ENCODE measurements around the gene TBCK.

The TBCK gene

DNA sequence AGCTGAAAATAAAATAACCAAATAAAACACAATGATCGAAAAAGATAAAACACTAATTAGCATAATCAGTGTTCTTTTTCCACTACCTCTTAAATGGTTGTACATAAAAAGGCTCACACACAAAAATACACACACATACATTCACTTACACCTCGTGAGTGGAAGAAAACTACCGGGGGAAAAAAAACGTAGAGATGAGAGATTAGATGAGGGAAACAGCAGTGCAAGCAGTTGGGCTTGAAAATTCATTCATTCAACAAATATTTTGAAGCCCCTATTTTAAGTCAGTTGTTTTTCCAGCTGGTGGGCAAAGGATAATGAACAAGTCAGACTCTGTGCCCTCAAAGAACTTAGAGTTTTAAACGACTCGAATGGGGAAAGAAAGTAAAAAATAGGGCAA, 1.0 kb downstream of the TBCK start:
- H3K4me3 ChIP-seq (ENCODE audit: low read depth, low read length) = peak overlapping the region; percentile 100
- TF ChIP-seq, protein P1, sequence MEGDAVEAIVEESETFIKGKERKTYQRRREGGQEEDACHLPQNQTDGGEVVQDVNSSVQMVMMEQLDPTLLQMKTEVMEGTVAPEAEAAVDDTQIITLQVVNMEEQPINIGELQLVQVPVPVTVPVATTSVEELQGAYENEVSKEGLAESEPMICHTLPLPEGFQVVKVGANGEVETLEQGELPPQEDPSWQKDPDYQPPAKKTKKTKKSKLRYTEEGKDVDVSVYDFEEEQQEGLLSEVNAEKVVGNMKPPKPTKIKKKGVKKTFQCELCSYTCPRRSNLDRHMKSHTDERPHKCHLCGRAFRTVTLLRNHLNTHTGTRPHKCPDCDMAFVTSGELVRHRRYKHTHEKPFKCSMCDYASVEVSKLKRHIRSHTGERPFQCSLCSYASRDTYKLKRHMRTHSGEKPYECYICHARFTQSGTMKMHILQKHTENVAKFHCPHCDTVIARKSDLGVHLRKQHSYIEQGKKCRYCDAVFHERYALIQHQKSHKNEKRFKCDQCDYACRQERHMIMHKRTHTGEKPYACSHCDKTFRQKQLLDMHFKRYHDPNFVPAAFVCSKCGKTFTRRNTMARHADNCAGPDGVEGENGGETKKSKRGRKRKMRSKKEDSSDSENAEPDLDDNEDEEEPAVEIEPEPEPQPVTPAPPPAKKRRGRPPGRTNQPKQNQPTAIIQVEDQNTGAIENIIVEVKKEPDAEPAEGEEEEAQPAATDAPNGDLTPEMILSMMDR (IDR thresholded peaks at IDR 0.05; ENCODE audit: insufficient read depth, low read depth, low read length, missing control alignments) = no peak
- DNase-seq (ENCODE audit: low read depth) = no peak

DNA sequence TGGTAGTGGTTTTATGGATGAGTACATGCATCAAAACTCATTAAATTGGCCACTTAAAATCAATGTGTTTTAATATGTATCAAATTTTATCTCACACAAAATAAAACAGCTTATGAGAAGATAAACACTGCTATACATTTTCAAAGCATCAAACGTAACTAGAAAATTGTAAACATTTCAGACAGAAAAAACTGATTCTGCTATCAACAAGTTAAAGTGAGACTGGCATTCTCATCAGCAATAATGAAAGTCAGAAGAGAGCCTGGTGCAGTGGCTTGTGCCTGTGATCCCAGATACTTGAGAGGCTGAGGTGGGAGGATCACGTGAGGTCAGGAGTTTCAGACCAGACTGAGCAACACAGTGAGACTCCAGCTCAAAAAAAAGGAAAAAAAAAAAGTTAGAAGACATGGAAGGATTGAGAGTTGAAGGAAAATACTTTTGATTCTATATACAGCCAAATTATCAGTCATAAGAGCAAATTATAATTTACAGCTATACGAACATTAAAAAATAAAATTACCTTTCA, 2.9 kb downstream of the TBCK start:
- no peak for DNase-seq (ENCODE audit: low read depth)

DNA sequence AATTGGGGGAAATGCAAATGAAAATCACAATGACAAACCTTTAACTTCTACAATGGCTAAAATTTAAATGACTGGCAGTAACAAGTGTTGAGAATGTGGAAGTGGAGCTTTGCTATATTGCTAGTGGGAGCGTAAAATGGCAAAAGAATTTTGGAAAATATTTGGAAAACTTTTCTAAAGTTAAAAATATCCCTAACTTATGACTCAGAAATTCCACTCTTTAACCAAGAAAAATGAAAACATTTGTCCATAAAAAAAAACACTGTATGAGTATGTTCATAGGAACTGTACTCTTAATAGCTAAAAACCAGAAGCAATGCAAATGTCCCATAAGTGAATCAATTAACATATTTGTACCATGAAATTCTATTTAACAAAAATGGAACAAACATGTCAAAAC, 3.6 kb downstream of the TBCK start:
- DNase-seq (ENCODE audit: low read depth) = no peak
- no peak overlapping the region for H3K4me3 ChIP-seq (ENCODE audit: low read depth, low read length)
- TF ChIP-seq, protein P1 (IDR thresholded peaks at IDR 0.05; ENCODE audit: insufficient read depth, low read depth, low read length, missing control alignments) = no peak

More for the DNA sequence above, 2.9 kb downstream of the TBCK start:
- H3K4me3 ChIP-seq (ENCODE audit: low read depth, low read length) = no peak overlapping the region
- TF ChIP-seq, protein P1 (IDR thresholded peaks at IDR 0.05; ENCODE audit: insufficient read depth, low read depth, low read length, missing control alignments) = no peak

DNA sequence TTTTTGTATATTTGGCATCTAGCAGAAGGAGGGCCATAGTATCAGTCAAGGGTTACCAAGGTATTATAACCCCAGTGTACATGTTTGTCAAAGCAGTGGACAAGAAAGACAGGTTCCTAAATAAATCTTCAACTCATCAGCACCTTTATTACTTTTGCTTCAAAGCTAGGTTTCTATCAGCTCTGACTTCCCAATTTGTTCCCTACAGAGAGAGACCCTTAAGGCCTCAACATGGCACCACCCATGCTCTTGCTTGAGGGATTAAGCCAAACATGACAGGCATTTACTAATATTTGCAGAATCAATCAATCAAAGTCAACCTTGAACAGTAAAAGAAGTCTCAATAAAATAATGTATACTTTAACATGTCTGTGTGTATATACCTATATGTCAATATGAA, 9.4 kb downstream of the TBCK start:
- TF ChIP-seq, protein P1 (IDR thresholded peaks at IDR 0.05; ENCODE audit: insufficient read depth, low read depth, low read length, missing control alignments) = no peak
- no peak for DNase-seq (ENCODE audit: low read depth)
- H3K4me3 ChIP-seq (ENCODE audit: low read depth, low read length) = no peak overlapping the region

DNA sequence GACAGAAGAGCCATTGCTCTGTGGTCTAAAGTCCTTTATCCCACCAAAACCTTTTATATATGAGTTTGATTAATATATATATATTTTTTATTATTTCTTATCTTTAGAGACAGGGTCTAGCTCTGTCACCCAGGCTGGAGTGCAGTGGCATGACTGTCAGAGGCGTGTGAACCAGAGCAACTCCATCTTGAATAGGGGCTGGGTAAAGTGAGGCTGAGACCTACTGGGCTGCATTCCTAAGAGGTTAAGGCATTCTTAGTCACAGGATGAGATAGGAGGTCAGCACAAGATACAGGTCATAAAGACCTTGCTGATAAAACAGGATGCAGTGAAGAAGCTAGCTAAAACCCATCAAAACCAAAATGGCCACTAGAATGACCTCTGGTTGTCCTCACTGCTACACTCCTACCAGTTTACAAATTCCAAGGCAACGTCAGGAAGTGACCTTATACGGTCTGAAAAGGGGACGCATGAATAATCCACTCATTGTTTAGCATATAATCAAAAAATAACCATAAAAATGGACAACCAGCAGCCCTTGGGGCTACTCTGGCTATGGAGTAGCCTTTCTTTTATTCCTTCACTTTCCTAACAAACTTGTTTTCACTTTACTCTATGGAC, 10.5 kb downstream of the TBCK start:
- TF ChIP-seq, protein P1 (IDR thresholded peaks at IDR 0.05; ENCODE audit: insufficient read depth, low read depth, low read length, missing control alignments) = no peak
- DNase-seq (ENCODE audit: low read depth) = no peak
- H3K4me3 ChIP-seq (ENCODE audit: low read depth, low read length) = no peak overlapping the region

DNA sequence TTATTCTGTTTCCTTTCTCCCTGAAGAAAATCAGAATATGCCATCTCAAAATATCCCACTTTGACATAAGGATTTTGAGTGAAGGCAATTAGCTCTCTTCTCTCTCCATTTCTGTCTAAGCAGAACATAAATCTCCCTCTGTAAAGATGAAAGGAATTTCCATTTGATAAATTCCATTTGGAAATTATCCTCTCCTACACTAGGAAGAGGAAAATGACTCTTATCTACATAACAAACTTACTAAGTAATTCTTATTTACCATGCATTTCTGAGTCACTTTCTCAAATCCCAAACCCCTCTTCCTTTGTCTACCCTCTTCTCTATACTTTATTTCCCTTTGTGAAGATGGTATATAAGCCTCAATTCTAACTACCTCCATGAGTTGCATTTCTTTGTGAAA, 11.4 kb downstream of the TBCK start:
- no peak overlapping the region for H3K4me3 ChIP-seq (ENCODE audit: low read depth, low read length)
- no peak for DNase-seq (ENCODE audit: low read depth)
- TF ChIP-seq, protein P1 (IDR thresholded peaks at IDR 0.05; ENCODE audit: insufficient read depth, low read depth, low read length, missing control alignments) = no peak

All from GM12865 (cell line).